ENCODE data around the gene RPTOR.
"Not testable (repeated sequence)": the region's sequence is repeated elsewhere in the genome, so short reads cannot be mapped to it uniquely, and the experiment has no call there.

The RPTOR gene

GRCh38 chr17:80861418-80861815 is 316.8 kb downstream of the RPTOR start:
- no peak for DNase-seq (ENCODE audit: low read depth)

GRCh38 chr17:80861892-80862291 is 317.3 kb downstream of the RPTOR start:
- no peak for DNase-seq (ENCODE audit: low read depth)

- no peak for DNase-seq (ENCODE audit: low read depth)
These were observed 317.9 kb downstream of the RPTOR start for GRCh38 chr17:80862481-80862961.

GRCh38 chr17:80862978-80863377 is 318.3 kb downstream of the RPTOR start:
- DNase-seq (ENCODE audit: low read depth), result no peak

- no peak for DNase-seq (ENCODE audit: low read depth)
These were observed 319.0 kb downstream of the RPTOR start for GRCh38 chr17:80863626-80864025.

- DNase-seq (ENCODE audit: low read depth), result no peak
These were observed 320.1 kb downstream of the RPTOR start for GRCh38 chr17:80864751-80865150.

GRCh38 chr17:80866050-80866793 is 321.6 kb downstream of the RPTOR start:
- peak; percentile 47 for DNase-seq (ENCODE audit: low read depth)

GRCh38 chr17:80868022-80868609 is 323.5 kb downstream of the RPTOR start:
- DNase-seq (ENCODE audit: low read depth), result no peak

- DNase-seq (ENCODE audit: low read depth), result no peak
These were observed 325.0 kb downstream of the RPTOR start for GRCh38 chr17:80869481-80870145.

GRCh38 chr17:80870401-80870800 is 325.8 kb downstream of the RPTOR start:
- no peak for DNase-seq (ENCODE audit: low read depth)

- no peak for DNase-seq (ENCODE audit: low read depth)
These were observed 326.7 kb downstream of the RPTOR start for GRCh38 chr17:80871341-80871740.

GRCh38 chr17:80872001-80872500 is 327.4 kb downstream of the RPTOR start:
- no peak for DNase-seq (ENCODE audit: low read depth)

GRCh38 chr17:80872501-80873306 is 328.1 kb downstream of the RPTOR start:
- DNase-seq (ENCODE audit: low read depth), result no peak

GRCh38 chr17:80873307-80873951 is 328.8 kb downstream of the RPTOR start:
- DNase-seq (ENCODE audit: low read depth), result no peak

GRCh38 chr17:80874866-80875445 is 330.3 kb downstream of the RPTOR start:
- no peak for DNase-seq (ENCODE audit: low read depth)

GRCh38 chr17:80875480-80875995 is 330.9 kb downstream of the RPTOR start:
- DNase-seq (ENCODE audit: low read depth), result not testable (repeated sequence)

- not testable (repeated sequence) for DNase-seq (ENCODE audit: low read depth)
These were observed 331.9 kb downstream of the RPTOR start for GRCh38 chr17:80876456-80876949.

- DNase-seq (ENCODE audit: low read depth), result no peak
These were observed 332.5 kb downstream of the RPTOR start for GRCh38 chr17:80876950-80877728.

GRCh38 chr17:80877729-80878303 is 333.2 kb downstream of the RPTOR start:
- no peak for DNase-seq (ENCODE audit: low read depth)
